GM19035 (cell line): ENCODE measurements around the gene ST6GAL1.
"Not testable (repeated sequence)": the region's sequence is repeated elsewhere in the genome, so short reads cannot be mapped to it uniquely, and the experiment has no call there.

ENCODE experiments used
- ATAC-seq: cut with Tn5 transposase; IDR thresholded peaks from one replicate; pipeline ENCODE4 v1.9.1; 2021; ENCODE audit not compliant: unreplicated experiment

Gene ST6GAL1

DNA sequence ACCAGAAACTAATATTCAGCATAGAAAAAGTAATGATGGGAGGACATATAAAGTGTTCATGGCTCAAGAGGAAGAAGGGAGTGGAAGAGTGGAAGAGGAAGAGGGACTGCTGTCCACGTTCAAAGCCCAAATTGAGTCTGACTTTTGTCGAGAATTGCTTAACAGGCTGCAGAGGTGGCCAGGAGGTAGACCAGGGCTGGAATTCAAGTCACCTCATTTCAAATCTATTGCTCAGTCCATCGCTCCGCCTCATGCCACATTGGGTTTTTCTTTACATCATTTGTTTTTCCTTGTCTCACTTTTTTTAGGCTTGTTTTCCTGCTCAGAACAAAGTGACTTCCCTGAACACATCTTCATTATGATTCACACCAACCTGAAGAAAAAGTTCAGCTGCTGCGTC is 112.0 kb downstream of the ST6GAL1 start:
- no peak for ATAC-seq

DNA sequence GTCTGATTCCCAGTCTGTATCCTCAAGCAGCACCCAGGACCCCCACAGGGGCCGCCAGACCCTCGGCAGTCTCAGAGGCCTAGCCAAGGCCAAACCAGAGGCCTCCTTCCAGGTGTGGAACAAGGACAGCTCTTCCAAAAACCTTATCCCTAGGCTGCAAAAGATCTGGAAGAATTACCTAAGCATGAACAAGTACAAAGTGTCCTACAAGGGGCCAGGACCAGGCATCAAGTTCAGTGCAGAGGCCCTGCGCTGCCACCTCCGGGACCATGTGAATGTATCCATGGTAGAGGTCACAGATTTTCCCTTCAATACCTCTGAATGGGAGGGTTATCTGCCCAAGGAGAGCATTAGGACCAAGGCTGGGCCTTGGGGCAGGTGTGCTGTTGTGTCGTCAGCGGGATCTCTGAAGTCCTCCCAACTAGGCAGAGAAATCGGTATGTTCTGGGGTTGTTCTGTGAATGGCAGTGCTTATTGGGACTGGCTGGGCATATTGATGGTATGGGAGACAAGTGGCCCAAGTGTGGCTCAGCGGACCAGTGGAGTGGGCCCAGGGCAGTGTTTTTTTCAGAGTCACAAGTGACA is 112.6 kb downstream of the ST6GAL1 start:
- ATAC-seq, result no peak

DNA sequence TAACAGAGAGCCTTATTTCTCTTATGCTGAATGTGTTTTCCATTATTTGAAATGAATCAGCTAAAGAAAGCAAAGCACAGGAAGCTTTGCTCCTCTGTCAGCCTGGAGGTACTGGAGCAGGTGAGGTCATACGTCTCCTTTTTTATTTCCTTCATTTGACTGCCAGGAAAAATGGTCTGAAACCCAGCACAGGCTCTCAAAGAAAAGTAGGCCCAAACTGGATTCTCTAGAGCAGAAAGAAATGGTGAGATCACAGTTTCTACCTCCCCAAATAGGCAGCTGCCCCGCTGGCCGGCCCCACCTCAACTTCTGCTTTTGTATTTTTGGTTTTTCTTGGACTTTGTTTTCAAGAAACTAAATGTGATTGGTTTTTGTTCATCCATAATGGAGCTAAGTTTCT is 113.9 kb downstream of the ST6GAL1 start:
- ATAC-seq, result peak; percentile 66

DNA sequence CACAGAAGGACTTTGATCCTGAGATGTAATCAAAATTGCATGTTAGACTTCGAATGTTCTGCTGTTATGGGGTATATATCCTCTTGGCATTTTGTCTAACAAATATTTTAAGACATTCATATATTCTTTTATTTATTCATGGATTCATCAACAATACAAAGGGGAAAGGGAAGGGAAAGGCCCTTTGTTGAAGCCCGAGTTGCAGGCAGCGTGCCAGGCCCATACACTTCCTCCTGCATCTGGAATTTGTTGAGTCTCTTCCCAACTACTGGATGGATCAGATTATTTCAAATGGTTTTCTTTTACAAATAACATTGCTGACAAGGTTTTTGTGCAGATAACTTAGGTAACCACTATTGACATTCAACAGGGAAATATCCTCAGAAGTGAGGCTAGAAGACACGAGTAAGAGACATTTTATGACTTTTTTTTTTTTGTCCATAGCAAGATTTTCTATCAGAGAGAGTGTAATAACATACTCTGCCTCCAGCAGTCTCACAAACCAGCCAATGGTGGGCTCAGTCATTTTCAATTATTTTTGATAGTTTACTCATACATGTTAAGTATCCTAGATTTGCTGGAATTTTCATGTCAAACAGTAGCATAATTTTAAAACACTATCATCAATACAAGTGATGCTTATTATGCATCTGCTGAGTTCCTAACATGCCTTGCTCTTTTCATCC is 114.7 kb downstream of the ST6GAL1 start:
- no peak for ATAC-seq

DNA sequence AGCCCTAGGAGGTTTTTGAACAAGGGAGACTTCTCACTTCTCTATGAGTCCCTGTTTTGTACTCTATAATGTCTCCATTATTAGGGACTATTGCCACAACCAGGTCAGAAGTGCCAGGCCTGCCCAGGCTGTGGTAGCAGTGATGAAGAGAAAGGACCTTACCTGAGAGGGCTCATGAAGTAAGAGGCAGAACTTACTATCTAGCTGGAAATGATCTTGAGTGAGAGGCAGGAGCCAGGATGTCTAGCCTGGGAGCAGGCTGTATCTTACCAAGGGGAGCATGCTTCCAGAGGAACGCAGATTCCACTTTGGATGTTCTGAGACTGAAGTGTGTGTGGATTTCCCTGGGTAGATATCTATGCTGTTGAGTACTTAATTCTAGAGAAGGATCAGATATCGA is 115.7 kb downstream of the ST6GAL1 start:
- ATAC-seq, result no peak

DNA sequence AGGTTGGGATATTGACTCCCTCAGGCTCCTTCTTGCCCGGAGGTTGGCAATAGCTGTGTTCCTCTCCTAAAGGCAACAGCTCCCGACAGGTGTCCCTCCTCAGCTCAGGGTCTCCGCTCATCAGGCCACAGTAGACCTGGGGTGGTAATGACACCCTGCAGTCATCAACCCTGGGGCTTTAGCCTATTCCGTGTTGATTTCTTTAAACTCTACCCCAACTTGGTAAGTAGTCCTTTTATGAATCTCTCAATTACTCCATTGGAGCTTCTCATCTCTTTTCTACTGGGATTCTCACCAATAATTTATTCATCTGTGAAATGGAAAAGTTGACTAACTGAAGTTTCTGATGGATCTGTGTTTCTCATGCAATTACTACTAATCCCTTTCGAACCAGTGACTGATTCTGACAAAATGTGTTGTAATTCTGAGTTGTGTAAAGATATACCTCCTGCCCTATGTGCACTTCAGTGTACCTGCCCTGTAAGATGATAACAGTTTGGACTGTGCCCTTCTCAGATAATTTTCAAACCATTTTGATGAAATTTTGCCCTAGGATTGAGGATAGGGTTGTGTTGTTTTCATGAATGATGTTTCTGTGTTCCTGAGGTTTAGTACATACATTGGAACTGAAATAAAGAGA is 119.3 kb downstream of the ST6GAL1 start:
- no peak for ATAC-seq

DNA sequence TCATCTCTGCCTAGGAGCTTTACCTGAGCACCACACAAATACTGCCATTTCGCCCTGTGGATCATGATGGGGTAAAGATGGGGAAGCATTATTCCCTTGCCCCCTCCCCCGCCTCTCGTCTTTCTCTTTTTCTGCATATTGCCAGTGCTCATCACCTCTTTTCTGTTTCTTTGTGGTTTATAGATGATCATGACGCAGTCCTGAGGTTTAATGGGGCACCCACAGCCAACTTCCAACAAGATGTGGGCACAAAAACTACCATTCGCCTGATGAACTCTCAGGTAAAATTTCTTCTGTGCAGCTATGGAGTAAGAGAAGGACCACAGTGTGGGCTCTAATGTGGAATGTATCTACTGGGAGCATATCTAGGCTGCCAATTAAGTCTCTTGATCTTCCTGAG is 120.7 kb downstream of the ST6GAL1 start:
- no peak for ATAC-seq

DNA sequence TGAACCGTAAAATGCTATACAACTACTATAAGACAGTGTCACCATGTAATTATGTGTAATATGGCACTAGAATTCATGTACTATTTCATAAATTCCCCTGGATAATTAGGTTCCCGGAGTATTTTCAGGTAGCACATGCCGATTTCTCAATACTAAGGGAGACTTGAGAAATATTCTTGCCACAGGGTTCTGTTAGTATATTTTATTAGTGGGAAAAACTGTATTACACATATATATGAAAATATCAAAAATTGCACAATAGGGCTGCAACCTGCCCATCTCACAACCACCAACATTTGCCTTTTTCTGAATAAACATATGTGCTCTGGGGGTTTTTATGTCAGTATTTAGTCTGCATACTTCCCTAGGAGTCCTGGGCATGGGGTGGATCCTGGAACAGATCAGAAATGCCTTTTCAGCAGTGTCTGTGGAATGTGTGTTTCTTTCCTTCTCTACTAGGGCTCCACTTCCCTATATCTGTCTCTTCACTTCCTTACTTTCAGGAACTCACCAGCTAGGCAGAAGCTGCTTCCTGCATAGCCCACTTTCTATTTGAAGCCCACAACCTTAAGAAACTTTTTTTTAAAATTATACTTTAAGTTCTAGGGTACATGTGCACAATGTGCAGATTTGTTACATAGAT is 121.5 kb downstream of the ST6GAL1 start:
- ATAC-seq, result no peak

DNA sequence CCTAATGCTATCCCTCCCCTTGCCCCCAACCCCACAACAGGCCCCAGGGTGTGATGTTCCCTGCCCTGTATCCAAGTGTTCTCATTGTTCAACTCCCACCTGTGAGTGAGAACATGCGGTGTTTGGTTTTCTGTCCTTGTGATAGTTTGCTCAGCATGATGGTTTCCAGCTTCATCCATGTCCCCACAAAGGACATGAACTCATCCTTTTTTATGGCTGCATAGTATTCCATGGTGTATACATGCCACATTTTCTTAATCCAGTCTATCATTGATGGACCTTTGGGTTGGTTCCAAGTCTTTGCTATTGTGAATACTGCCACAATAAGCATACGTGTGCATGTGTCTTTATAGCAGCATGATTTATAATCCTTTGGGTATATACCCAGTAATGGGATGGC is 122.1 kb downstream of the ST6GAL1 start:
- ATAC-seq, result not testable (repeated sequence)

DNA sequence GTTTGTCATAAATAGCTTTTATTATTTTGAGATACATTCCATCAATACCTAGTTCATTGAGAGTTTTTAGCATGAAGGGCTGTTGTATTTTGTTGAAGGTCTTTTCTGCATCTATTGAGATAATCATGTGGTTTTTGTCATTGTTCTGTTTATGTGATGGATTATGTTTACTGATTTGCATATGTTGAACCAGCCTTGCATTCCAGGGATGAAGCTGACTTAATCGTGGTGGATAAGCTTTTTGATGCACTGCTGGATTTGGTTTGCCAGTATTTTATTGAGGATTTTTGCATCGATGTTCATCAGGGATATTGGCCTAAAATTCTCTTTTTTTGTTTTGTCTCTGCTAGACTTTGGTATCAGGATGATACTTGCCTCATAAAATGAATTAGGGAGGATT is 124.1 kb downstream of the ST6GAL1 start:
- ATAC-seq, result not testable (repeated sequence)

DNA sequence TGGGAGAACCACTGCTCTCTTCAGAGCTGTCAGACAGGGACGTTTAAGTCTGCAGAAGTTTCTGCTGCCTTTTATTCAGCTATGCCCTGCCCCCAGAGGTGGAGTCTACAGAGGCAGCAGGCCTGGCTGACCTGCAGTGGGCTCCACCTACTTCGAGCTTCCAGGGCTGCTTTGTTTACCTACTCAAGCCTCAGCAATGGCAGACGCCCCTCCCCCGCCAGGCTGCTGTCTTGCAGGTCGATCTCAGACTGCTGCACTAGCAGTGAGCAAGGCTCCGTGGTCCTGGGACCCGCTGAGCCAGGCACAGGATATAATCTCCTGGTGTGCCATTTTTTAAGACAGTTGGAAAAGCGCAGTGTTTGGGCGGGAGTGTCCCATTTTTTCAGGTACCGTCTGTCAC is 127.5 kb downstream of the ST6GAL1 start:
- not testable (repeated sequence) for ATAC-seq

DNA sequence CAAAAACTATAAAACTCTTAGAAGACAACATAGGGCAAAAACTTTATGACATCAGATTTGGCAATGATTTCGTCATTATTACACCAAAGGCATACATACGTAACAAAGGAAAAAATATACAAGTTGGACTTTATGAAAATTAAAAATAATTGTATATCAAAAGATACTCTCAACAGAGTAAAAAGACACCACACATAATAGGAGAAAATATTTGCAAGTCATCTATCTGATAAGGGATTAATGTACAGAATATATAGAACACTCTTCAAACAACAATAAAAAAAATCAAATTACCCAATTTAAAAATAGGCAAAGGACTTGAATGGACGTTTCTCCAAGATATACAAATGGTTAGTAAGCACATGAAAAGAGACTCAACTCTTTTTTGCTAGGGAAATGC is 131.4 kb downstream of the ST6GAL1 start:
- ATAC-seq, result no peak

DNA sequence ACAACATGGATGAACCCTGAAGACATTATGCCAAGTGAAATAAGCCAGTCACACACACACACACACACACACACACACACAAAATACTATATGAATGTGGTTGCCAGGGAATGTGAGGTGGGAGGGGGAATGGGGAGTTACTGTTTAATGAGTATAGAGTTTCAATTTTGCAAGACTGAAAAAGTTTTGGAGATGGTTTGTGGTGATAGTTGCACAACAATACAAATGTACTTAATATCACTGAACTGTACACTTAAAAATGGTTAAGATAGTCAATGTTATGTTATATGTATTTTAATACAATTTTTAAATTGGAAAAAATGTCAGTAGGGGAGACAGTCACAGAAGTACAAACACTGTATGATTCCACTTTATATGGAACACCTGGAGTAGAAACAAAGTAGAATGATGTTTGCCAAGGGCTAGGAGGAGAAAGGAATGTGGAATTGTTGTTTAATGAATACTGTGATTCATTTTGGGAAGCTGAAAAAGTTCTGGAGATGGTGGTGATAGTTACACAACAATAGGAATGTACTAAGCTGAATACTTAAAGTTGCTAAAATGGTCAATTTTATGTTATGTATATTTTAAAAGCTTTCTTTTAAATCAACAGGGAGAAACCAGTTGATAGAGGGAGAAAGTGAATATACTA is 132.3 kb downstream of the ST6GAL1 start:
- ATAC-seq, result no peak

DNA sequence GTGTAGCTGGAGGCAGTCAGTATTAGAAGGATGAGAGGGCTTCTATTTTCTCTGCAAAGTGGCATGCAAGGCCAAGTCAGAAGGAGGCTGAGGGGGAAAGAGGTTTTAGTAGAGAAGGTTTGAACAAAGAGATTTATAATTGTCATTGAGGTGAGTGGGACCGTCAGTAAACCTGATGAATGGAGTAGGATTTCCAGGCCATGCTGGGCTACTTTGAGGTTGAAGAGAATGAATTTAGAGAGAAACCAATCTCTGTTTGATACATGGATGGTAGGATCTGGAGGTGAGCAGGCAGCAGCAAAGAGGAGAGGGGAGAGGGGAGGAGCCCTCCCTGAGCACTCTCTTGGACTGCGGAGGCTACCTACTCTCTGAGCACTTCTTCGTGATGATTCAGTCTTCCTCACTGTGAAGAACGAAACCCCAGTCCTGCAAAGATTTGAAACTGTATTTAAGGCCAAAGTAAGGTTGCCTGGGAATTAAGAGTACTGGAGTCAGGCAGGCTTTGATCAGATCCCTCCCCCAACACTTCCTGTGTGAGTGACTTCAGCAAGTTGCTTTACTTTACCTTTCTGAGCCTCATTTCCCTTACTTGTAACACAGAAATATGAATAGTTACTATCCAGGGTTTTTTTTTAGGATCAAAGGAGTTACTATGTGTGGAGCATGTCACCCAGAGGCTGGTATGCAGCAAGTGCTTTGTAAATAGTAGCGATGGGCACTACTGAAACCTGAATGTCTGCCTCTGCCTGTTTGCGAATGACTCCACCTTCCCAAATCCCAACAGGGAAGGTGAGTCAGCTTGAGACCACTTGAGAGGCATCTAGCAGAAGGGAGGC is 133.2 kb downstream of the ST6GAL1 start:
- ATAC-seq, result no peak

DNA sequence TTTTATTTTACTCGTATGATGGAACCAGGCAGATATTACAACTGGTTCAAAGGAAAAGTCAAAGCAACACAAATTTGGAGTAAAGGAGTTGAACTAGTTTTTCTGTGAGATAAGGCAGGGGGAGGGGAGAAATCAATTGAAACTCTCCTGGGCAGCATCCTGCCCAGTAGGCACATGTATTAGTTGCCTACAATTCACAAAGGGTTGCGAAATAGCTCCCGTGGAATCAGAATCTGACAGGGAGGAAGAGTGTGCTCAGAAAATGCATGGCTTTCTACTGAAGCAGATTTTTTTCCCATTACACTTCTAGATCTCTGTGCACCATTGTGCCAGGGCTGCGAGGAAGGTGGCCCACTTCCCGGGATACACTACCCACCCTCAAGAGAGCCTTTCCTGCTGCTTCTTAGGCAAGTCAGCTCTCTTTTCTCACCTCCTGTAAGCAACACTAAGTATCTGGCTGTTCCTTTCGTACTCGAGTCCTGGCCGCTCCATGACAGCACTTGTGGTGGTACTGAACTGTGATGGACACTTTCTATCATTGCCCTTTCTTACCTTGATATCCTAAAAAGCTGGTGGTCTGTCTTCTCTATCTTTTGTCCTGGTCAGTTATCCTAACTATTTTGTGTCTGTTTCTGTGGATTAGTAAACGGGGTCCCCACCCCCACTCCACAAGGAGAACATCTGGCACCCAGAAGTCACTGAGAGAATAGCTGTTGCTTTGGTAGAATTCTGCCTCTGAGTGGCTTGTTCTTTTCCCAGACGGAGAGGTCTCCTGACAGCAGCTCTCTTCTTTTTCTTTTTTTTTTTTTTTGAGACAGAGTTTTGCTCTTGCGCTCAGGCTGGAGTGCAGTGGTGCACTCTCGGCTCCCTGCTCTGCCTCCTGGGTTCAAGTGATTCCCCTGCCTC is 134.1 kb downstream of the ST6GAL1 start:
- peak; percentile 3 for ATAC-seq

DNA sequence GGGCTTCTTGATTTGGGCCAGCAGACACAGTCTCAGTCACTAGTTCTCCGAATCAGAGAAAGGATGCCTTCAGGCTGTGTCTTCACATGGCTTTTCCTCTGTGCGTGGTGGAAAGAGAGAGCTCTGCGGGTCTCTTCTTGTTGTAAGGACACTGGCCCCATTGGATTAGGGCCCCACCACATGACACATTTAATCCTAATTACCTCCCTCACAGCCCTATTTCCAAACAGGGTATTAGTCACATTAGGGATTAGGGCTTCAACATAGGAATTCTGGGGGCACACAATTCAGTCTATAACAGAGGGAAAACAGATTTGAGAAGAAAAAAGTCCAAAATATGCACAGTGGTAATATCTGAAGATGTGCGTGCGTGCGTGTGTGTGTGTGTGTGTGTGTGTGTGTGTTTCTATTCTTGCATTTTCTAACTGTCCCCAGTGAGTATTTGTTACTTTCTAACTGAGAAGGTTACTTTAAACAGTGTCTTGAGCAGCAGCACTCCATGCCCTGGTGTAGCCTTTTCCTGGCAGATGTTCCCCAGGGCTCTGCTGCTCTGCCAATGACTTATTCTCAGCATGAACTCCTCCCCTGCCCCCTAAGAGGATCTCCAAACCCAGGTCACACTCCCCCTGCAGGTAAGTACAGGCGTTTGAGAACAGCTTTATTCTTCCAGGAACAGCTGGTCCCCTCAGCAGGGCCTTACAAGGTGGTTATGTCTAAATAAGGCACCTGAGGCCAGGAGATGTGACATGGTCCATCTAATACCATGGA is 136.1 kb downstream of the ST6GAL1 start:
- ATAC-seq, result peak; percentile 29

DNA sequence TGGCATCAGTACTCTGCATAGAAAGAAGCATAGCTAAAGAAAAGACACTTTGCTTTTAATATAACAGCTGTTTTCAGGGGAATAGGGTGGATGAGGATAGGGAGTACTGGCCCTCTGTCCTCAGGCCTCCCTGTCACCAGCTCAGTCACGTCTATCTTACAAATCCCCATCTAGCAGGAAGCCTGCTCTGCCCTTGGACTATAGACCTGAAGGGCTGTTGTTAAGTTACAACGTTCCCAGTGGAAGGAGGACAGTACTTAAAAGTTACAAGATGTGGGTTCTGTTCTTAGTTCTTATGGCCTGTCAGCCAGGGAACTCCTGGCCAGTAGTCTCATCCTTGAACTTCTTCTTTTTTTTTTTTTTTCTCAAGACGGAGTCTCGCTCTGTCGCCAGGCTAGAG is 138.5 kb downstream of the ST6GAL1 start:
- ATAC-seq, result no peak

DNA sequence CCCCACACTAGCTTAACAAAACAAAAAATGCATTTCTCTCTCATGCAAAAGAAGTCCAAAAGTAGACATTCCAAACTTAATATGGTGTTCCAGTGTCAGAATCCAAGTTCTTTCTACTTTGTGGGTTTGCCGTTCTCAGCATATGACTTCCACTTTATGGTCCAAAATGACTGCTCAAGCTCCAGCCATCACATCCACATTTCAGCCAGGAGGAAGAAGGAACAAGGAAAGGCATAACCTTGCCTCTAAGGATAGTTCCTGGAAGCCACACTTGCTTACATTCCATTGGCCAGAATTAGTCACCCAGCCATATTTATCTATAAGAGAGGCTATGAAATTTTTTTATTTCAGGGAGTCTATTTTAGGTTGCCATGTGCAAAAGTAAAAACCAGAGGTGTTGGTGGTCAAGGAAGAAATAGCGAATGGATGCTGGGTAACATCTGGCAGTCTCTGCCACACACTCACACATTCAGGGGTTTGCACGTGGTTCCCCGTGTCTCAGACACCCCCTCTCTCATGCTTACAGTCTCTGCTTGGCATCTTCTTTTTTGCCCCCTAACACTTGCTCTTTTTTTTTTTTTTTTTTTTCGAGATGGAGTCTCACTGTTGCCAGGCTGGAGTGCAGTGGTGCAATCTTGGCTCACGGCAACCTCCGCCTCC is 139.7 kb downstream of the ST6GAL1 start:
- no peak for ATAC-seq
